NT2/D1 (cell line): ENCODE data around the gene AEBP1.

Experiments used
- DNase-seq: peaks from one replicate; pipeline ENCODE4 v3.0.0-alpha.2; 2011; ENCODE audit warnings: low read depth, low spot score
- H3K27me3 ChIP-seq: 2 replicates; pipeline ENCODE4 v1.6.0; 2011; ENCODE audit warnings: mild to moderate bottlenecking; ENCODE audit not compliant: insufficient read length, insufficient read depth
- H3K36me3 ChIP-seq: 2 replicates; pipeline ENCODE4 v1.6.1; 2011; ENCODE audit warnings: mild to moderate bottlenecking, low read length, mixed read lengths; ENCODE audit not compliant: insufficient read depth, insufficient read length
- H3K4me1 ChIP-seq: 2 replicates; pipeline ENCODE4 v1.5.1; 2011; ENCODE audit not compliant: insufficient read depth, insufficient read length
- H3K4me3 ChIP-seq: 2 replicates; pipeline ENCODE4 v1.5.1; 2011; ENCODE audit warnings: low read depth; ENCODE audit not compliant: insufficient read length
- H3K9ac ChIP-seq: 2 replicates; pipeline ENCODE4 v1.6.0; 2011; ENCODE audit warnings: low read depth; ENCODE audit not compliant: insufficient read length
- H3K9me3 ChIP-seq: 2 replicates; pipeline ENCODE4 v1.5.1; 2011; ENCODE audit warnings: mild to moderate bottlenecking, low read length; ENCODE audit not compliant: insufficient read depth
- SUZ12 ChIP-seq: IDR thresholded peaks from 2 replicates; pipeline ENCODE4 v1.6.1; 2011; ENCODE audit not compliant: insufficient read length, insufficient read depth; ENCODE audit errors: extremely low read depth
- YY1 ChIP-seq: IDR thresholded peaks from 2 replicates; pipeline ENCODE4 v1.6.1; 2011; ENCODE audit not compliant: insufficient read length, insufficient read depth
- ZNF274 ChIP-seq: IDR thresholded peaks from 2 replicates; pipeline ENCODE4 v1.6.1; 2011; ENCODE audit warnings: mild to moderate bottlenecking, low read depth, low read length

The AEBP1 gene

GRCh38 chr7:44112997-44113763 lies 9.0 kb downstream of the AEBP1 start:
- no peak overlapping the region for H3K4me3 ChIP-seq
- H3K4me1 ChIP-seq, result peaks cover 3% of the 10 kb centered on the region
- H3K9me3 ChIP-seq, result no peaks in the 10 kb centered on the region
- no peaks in the 10 kb centered on the region for H3K27me3 ChIP-seq
- H3K36me3 ChIP-seq, result peaks cover 97% of the 10 kb centered on the region
- no peak overlapping the region for H3K9ac ChIP-seq
- DNase-seq, result no peak
- TF ChIP-seq YY1 (no peak), SUZ12 (no peak), ZNF274 (no peak)

GRCh38 chr7:44113764-44114354 lies 9.7 kb downstream of the AEBP1 start:
- H3K36me3 ChIP-seq, result peaks cover 93% of the 10 kb centered on the region
- DNase-seq, result no peak
- H3K27me3 ChIP-seq, result no peaks in the 10 kb centered on the region
- no peak overlapping the region for H3K9ac ChIP-seq
- H3K4me3 ChIP-seq, result no peak overlapping the region
- H3K9me3 ChIP-seq, result no peaks in the 10 kb centered on the region
- TF ChIP-seq YY1, result no peak
- TF ChIP-seq ZNF274, result no peak
- no peak for TF ChIP-seq SUZ12
- H3K4me1 ChIP-seq, result peaks cover 3% of the 10 kb centered on the region

GRCh38 chr7:44114586-44115310 lies 10.6 kb downstream of the AEBP1 start:
- no peaks in the 10 kb centered on the region for H3K27me3 ChIP-seq
- peaks cover 94% of the 10 kb centered on the region for H3K36me3 ChIP-seq
- no peak for DNase-seq
- peaks cover 3% of the 10 kb centered on the region for H3K4me1 ChIP-seq
- no peak overlapping the region for H3K4me3 ChIP-seq
- no peak overlapping the region for H3K9ac ChIP-seq
- no peaks in the 10 kb centered on the region for H3K9me3 ChIP-seq
- TF ChIP-seq ZNF274 (no peak), YY1 (no peak), SUZ12 (no peak)

GRCh38 chr7:44116087-44116788 lies 12.1 kb downstream of the AEBP1 start:
- TF ChIP-seq YY1 (no peak), ZNF274 (no peak), SUZ12 (no peak)
- no peak for DNase-seq
- Histone ChIP-seq H3K27me3 (no peaks in the 10 kb centered on the region), H3K4me3 (no peak overlapping the region), H3K9ac (no peak overlapping the region), H3K9me3 (no peaks in the 10 kb centered on the region), H3K4me1 (peaks cover 3% of the 10 kb centered on the region), H3K36me3 (peaks cover 92% of the 10 kb centered on the region)

GRCh38 chr7:44116789-44117666 lies 12.9 kb downstream of the AEBP1 start:
- Histone ChIP-seq H3K9me3 (no peaks in the 10 kb centered on the region), H3K4me1 (peaks cover 7% of the 10 kb centered on the region), H3K9ac (no peak overlapping the region), H3K36me3 (peaks cover 92% of the 10 kb centered on the region), H3K27me3 (no peaks in the 10 kb centered on the region), H3K4me3 (no peak overlapping the region)
- TF ChIP-seq ZNF274 (no peak), SUZ12 (no peak), YY1 (no peak)
- no peak for DNase-seq

- no peak overlapping the region for H3K9ac ChIP-seq
- no peak overlapping the region for H3K4me3 ChIP-seq
- no peak for TF ChIP-seq SUZ12
- DNase-seq, result no peak
- H3K4me1 ChIP-seq, result peaks cover 9% of the 10 kb centered on the region
- H3K27me3 ChIP-seq, result no peaks in the 10 kb centered on the region
- peaks cover 86% of the 10 kb centered on the region for H3K36me3 ChIP-seq
- H3K9me3 ChIP-seq, result no peaks in the 10 kb centered on the region
Observed at GRCh38 chr7:44117801-44118429, 13.8 kb downstream of the AEBP1 start.
